ENCODE data around the gene SNX25. TPM values are rescaled to one million over a fixed set of nuclear protein-coding genes. Genes with fewer than 3 reads are reported as not detected.

Gene SNX25
- total and polyA plus RNA-seq, 8 donors = 4.8 to 15.0 (median 10.9) TPM

- FAIRE-seq = no peak
- Histone ChIP-seq H3K9me3 (no peaks in the 10 kb centered on the region), H3K36me3 (peaks cover 0 to 6% (median 0%) of the 10 kb centered on the region in 3 donors), H3K4me1 (no peaks in the 10 kb centered on the region), H3K27ac (no peak overlapping the region), H3K4me3 (no peak overlapping the region), H3K27me3 (no peaks in the 10 kb centered on the region)
- intact Hi-C loops (cut with DNase I) = no loop called here
- no peak for DNase-seq
- ATAC-seq = no peak
- TF ChIP-seq CTCF (IDR thresholded peaks at IDR 0.05) = no peak
- WGBS, 2 donors = 92 to 97% methylated on average over 6 of the region's 6 CpGs
Measured at GRCh38 chr4:185341841-185342240, 132.4 kb downstream of the SNX25 start.

- H3K27ac ChIP-seq = no peak overlapping the region
- H3K9me3 ChIP-seq = no peaks in the 10 kb centered on the region
- no peak overlapping the region for H3K4me3 ChIP-seq
- FAIRE-seq = peak; percentile 56
- 89 to 91% methylated on average over 15 of the region's 15 CpGs for WGBS, 2 donors
- no peaks in the 10 kb centered on the region for H3K4me1 ChIP-seq
- H3K27me3 ChIP-seq = no peaks in the 10 kb centered on the region
- no peak for DNase-seq
- peak in 2 of 4 donors; percentile 18 to 21 for ATAC-seq
- TF ChIP-seq CTCF (IDR thresholded peaks at IDR 0.05) = no peak
- intact Hi-C loops (cut with DNase I) = no loop called here
- peaks cover 0 to 6% (median 0%) of the 10 kb centered on the region in 3 donors for H3K36me3 ChIP-seq
Measured at GRCh38 chr4:185343726-185344581, 134.6 kb downstream of the SNX25 start.

- no peaks in the 10 kb centered on the region for H3K9me3 ChIP-seq
- H3K4me1 ChIP-seq = no peaks in the 10 kb centered on the region
- FAIRE-seq (no peak), ATAC-seq (no peak), DNase-seq (no peak)
- 85 to 90% methylated on average over 6 of the region's 6 CpGs for WGBS, 2 donors
- H3K27me3 ChIP-seq = no peaks in the 10 kb centered on the region
- no peak for TF ChIP-seq CTCF (IDR thresholded peaks at IDR 0.05)
- intact Hi-C loops (cut with DNase I) = no loop called here
- no peak overlapping the region for H3K27ac ChIP-seq
- peaks cover 0 to 6% (median 0%) of the 10 kb centered on the region in 3 donors for H3K36me3 ChIP-seq
- H3K4me3 ChIP-seq = no peak overlapping the region
Measured at GRCh38 chr4:185344743-185345538, 135.5 kb downstream of the SNX25 start.

- ATAC-seq = no peak
- TF ChIP-seq CTCF (IDR thresholded peaks at IDR 0.05) = no peak
- no peak for DNase-seq
- 92 to 94% methylated on average over 14 of the region's 14 CpGs for WGBS, 2 donors
- peaks cover 0 to 6% (median 0%) of the 10 kb centered on the region in 3 donors for H3K36me3 ChIP-seq
- intact Hi-C loops (cut with DNase I) = no loop called here
- H3K27ac ChIP-seq = no peak overlapping the region
- FAIRE-seq = no peak
- H3K4me3 ChIP-seq = no peak overlapping the region
- no peaks in the 10 kb centered on the region for H3K9me3 ChIP-seq
- H3K4me1 ChIP-seq = no peaks in the 10 kb centered on the region
- H3K27me3 ChIP-seq = no peaks in the 10 kb centered on the region
Measured at GRCh38 chr4:185346975-185347601, 137.7 kb downstream of the SNX25 start.
